Body of pancreas (tissue), 4 donors: ENCODE measurements around the gene MOB4. TPM values are rescaled to one million over a fixed set of nuclear protein-coding genes. Genes with fewer than 3 reads are reported as not detected.
"Not testable (repeated sequence)": the region's sequence is repeated elsewhere in the genome, so short reads cannot be mapped to it uniquely, and the experiment has no call there.

Source experiments
- ATAC-seq: fragments of 150-250 bp; one replicate; pipeline ENCODE4 v1.9.1; 2016
- DNase-seq, 4 donors: peaks; one replicate each; pipeline ENCODE4 v3.0.0-alpha.2; 2019
- H3K27ac ChIP-seq, 4 donors: fragments of 200-600 bp; sonication (generic); 1 replicate in 3 of 4; 2 replicates in 1 of 4; pipeline versions ENCODE4 v1.5.1 to v1.6.1; 2016 to 2019; ENCODE audit warnings: mild to moderate bottlenecking in 1 of 4, mixed read lengths in 1 of 4, moderate library complexity in 1 of 4
- H3K27me3 ChIP-seq, 2 donors: fragments of 200-600 bp; sonication (generic); one replicate each; pipeline ENCODE4 v1.6.0; 2016; ENCODE audit warnings: mild to moderate bottlenecking in 1 of 2
- H3K36me3 ChIP-seq, 2 donors: fragments of 200-600 bp; sonication (generic); replicated peaks in 1 of 2; 2 replicates each; pipeline ENCODE4 v1.5.1; 2016; ENCODE audit warnings: low read depth in 2 of 2; ENCODE audit not compliant: insufficient read depth in 1 of 2
- H3K4me1 ChIP-seq: fragments of 200-600 bp; sonication (generic); one replicate; pipeline ENCODE4 v1.6.0; 2016
- H3K4me3 ChIP-seq, 2 donors: fragments of 200-600 bp; sonication (generic); 1 replicate in 1 of 2; 2 replicates in 1 of 2; pipeline ENCODE4 v1.5.1; 2016 to 2019
- H3K9me3 ChIP-seq, 3 donors: fragments of 200-600 bp; sonication (generic); 1 replicate in 2 of 3; 2 replicates in 1 of 3; pipeline ENCODE4 v1.5.1; 2016
- CTCF ChIP-seq, 7 experiments: fragments of 450-650 bp in 4 of 7; fragments of 200-600 bp in 3 of 7; sonication (generic) in 3 of 7; IDR thresholded peaks; one replicate each; pipeline ENCODE4 v1.5.1; 2016 to 2019; ENCODE audit warnings: antibody characterized with exemption in 7 of 7
- POLR2A ChIP-seq, 3 donors: fragments of 450-650 bp; IDR thresholded peaks; one replicate each; pipeline ENCODE4 v1.6.1; 2016; ENCODE audit warnings: antibody characterized with exemption in 3 of 3, mild to moderate bottlenecking in 2 of 3
- WGBS, 2 donors: methylation state at CpG; one replicate each; pipeline ENCODE4 v1.1.5; 2017; 5-methylcytosine and 5-hydroxymethylcytosine counted together
- intact Hi-C: fragments of 100-400 bp; cut with DNase I; formaldehyde crosslinking; loops from one replicate; pipeline ENCODE4 v1.15.1; 2023
- total RNA-seq, 2 donors: library from RNA; depleted of rRNA; stranded (reverse); fragments of >200 nt; gene quantifications; one replicate each; pipeline ENCODE4 v1.1.0, GENCODE V29; 2016

MOB4 gene
- total RNA-seq, 2 donors from 2014 or later, result 5.3 to 16.1 TPM

DNA sequence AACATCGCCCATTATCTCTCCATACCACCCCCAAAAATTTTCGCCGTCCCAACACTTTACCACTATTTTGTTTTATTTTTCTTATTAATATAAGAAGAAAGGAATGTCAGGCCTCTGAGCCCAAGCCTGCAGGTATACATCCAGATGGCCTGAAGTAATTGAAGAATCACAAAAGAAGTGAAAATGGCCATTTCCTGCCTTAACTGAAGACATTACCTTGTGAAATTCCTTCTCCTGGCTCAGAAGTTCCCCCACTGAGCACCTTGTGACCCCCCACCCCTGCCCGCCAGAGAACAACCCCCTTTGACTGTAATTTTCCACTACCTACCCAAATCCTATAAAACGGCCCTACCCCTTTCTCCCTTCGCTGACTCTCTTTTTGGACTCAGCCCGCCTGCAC lies 71.4 kb downstream of the MOB4 start:
- intact Hi-C loops, DNase-seq: not testable (repeated sequence)

GRCh38 chr2:197591339-197592072 lies 75.6 kb downstream of the MOB4 start:
- Histone ChIP-seq H3K36me3 (no peaks in the 10 kb centered on the region), H3K9me3 (no peaks in the 10 kb centered on the region), H3K4me3 (no peak overlapping the region), H3K4me1 (no peaks in the 10 kb centered on the region), H3K27me3 (no peaks in the 10 kb centered on the region), H3K27ac (no peak overlapping the region)
- intact Hi-C loops, result no loop called here
- no peak for DNase-seq
- ATAC-seq, result no peak
- no peak for TF ChIP-seq CTCF (IDR thresholded peaks at IDR 0.05)
- TF ChIP-seq POLR2A (IDR thresholded peaks at IDR 0.05), result no peak
- 93 to 94% methylated on average over 17 to 20 of the region's 32 CpGs for WGBS, 2 donors

More for the DNA sequence above, 71.4 kb downstream of the MOB4 start:
- 80 to 84% methylated on average over 7 of the region's 7 CpGs for WGBS, 2 donors
- not testable (repeated sequence) for H3K9me3 ChIP-seq, H3K4me3 ChIP-seq, H3K36me3 ChIP-seq, H3K4me1 ChIP-seq, H3K27me3 ChIP-seq, ATAC-seq, H3K27ac ChIP-seq

DNA sequence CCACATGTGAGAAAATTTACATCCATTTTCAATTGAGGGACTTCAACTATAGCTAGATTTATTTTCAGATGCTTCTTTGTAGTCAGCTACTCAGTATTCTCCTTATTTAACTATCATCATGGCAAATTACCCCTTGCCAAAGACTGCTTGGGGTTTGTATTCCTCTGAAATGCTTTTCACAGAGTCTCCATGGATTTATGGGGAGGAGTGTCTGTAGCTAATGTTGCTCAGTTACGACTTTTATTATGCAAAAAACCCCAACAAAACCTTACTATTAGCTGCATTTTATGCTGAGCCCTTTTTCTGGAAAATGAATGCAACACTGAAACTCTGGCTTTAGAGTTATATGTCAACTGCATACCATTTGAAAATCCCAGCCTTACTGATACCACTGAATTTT lies 80.9 kb downstream of the MOB4 start:
- Histone ChIP-seq H3K4me1 (no peaks in the 10 kb centered on the region), H3K27me3 (no peaks in the 10 kb centered on the region), H3K4me3 (no peak overlapping the region), H3K9me3 (no peaks in the 10 kb centered on the region), H3K27ac (no peak overlapping the region), H3K36me3 (no peaks in the 10 kb centered on the region)
- TF ChIP-seq CTCF (IDR thresholded peaks at IDR 0.05), result no peak
- WGBS, 2 donors, result 67 to 68% methylated on average over 1 of the region's 1 CpG
- no peak for DNase-seq
- ATAC-seq, result no peak
- intact Hi-C loops, result no loop called here

DNA sequence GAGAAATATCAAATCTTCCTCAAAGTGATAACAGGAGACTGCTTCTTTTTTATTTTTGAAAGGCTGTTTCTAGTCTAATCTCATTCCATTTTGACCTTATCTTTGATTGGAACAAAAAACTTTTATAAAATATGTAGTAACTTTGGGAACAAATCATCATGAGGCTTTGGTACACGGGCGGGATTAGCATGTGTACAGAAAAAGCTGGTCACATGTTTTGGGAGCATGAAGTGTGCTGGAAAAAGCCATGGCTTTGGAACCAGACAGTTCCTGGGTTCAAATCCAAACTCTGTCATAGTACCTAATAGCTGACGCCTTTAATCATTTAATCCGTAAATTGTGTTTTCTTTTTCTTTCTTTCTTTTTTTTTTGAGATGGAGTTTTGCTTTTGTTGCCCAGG lies 81.3 kb downstream of the MOB4 start:
- no peak overlapping the region for H3K4me3 ChIP-seq
- H3K9me3 ChIP-seq, result no peaks in the 10 kb centered on the region
- no peak overlapping the region for H3K27ac ChIP-seq
- no peaks in the 10 kb centered on the region for H3K36me3 ChIP-seq
- no peaks in the 10 kb centered on the region for H3K27me3 ChIP-seq
- intact Hi-C loops, result no loop called here
- TF ChIP-seq POLR2A (IDR thresholded peaks at IDR 0.05) (no peak), CTCF (IDR thresholded peaks at IDR 0.05) (no peak)
- H3K4me1 ChIP-seq, result no peaks in the 10 kb centered on the region
- ATAC-seq, result no peak
- DNase-seq, result no peak
- WGBS, 2 donors, result 68 to 77% methylated on average over 4 of the region's 4 CpGs

DNA sequence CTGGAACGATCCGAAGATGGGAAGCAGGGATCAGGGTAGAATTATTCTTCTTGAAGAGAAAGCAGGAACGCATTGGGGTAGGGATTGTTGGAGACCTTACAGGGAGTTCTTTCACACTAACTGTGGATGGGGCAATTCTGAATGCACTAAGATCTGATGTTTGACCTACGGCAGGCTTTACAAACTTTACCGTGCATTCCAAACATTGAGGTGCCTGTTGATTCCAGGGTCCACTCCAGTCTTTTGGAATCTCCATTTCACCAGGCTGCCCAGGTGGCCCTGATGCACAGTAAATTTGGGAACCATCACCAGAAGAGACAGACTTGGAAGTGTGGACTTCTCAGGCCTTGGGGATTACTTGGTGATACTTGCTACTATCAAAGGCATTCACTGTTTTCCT lies 82.6 kb downstream of the MOB4 start:
- intact Hi-C loops, result no loop called here
- TF ChIP-seq CTCF (IDR thresholded peaks at IDR 0.05) (no peak), POLR2A (IDR thresholded peaks at IDR 0.05) (no peak)
- 77 to 79% methylated on average over 5 of the region's 5 CpGs for WGBS, 2 donors
- no peaks in the 10 kb centered on the region for H3K4me1 ChIP-seq
- H3K36me3 ChIP-seq, result no peaks in the 10 kb centered on the region
- no peak overlapping the region for H3K4me3 ChIP-seq
- H3K9me3 ChIP-seq, result no peaks in the 10 kb centered on the region
- DNase-seq, result no peak
- no peak for ATAC-seq
- no peak overlapping the region for H3K27ac ChIP-seq
- H3K27me3 ChIP-seq, result no peaks in the 10 kb centered on the region
